Activated CD4-positive, alpha-beta T cell treated with anti-CD3 and anti-CD28 coated beads, Interleukin-2, amount 50 U/mL, for 48 hours (primary cell): ENCODE data around the gene DNAH1.
"Not testable (repeated sequence)": the region's sequence is repeated elsewhere in the genome, so short reads cannot be mapped to it uniquely, and the experiment has no call there.

Experiments used
- DNase-seq, 2 experiments: peaks; one replicate each; pipeline ENCODE4 v3.0.0-alpha.2; 2020

DNAH1 gene

GRCh38 chr3:52315977-52316764 is at the start of gene DNAH1:
Gene DNAH1, plus strand, starts transcription at chr3:52316319. Its CDS starts 6,124 bp downstream, at chr3:52322443.
- no peak for DNase-seq

GRCh38 chr3:52268036-52268435 is 48.1 kb upstream of the DNAH1 start:
- DNase-seq, result peak; percentile 56 to 61

- DNase-seq, result no peak
Observed at GRCh38 chr3:52269776-52270175, 46.3 kb upstream of the DNAH1 start.

DNA sequence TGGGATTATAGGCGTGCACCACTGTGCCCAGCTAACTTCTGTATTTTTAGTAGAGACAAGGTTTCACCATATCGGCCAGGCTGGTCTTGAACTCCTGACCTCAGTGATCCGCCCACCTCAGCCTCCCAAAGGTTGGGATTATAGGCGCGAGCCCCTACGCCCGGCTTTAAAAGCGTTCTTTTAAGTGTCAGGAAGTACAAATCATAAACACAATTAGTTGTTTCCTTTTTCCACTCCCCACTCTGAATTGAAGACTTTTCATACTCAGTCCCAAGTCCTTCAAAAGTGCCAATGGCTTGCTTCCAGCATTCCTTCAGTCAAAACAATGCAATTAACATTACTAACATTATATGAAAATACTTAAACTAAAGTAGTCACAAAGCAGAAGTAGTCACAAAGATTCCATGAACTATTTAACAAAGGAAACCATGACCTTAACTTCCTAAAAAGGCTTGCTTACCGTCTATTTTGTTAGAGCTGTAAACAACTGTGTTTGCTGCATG is 45.8 kb upstream of the DNAH1 start:
- no peak for DNase-seq

DNA sequence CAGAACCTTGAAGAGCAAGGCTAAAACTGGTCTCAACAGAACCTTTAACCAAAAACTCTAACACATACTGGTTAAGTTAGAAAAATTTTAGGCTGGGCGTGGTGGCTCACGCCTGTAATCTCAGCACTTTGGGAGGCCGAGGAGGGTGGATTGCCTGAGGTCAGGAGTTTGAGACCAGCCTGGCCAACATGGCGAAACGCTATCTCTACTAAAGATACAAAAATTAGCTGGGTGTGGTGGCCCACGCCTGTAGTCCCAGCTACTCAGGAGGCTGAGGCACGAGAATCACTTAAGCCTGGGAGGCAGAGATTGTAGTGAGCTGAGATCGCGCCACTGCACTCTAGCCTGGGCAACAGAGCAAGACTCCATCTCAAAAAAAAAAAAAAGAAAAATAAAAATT is 43.9 kb upstream of the DNAH1 start:
- not testable (repeated sequence) for DNase-seq

DNA sequence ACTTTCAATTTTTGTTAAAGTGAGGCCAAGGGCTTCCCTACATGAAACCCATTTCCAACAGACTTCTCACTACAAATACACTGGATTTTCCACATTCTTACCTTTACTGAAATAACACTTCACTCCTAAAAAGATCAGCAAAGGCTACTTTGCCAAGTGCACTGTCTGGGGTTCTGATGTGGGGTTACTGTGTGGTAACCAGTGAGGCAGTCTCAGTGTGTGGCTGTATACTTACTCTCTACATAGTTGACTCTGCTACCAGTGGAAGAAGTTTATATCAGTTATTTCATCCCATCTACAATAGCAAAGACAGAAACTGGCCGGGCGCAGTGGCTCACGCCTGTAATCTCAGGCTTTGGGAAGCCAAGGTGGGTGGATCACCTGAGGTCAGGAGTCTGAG is 43.3 kb upstream of the DNAH1 start:
- no peak for DNase-seq

DNA sequence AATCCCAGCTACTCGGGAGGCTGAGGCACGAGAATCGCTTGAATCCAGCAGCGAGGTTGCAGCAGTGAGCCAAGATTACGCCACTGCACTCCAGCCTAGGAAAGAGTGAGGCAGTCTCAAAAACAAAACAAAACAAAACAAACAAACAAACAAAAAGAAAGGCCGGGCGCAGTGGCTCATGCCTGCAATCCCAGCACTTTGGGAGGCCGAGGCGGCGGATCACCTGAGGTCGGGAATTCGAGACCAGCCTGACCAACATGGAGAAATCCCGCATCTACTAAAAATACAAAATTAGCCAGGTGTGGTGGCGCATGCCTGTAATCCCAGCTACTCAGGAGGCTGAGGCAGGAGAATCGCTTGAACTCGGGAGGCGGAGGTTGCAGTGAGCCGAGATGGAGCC is 41.3 kb upstream of the DNAH1 start:
- not testable (repeated sequence) for DNase-seq

- peak; percentile 85 to 89 for DNase-seq
Observed at GRCh38 chr3:52277071-52277964, 38.8 kb upstream of the DNAH1 start.

DNA sequence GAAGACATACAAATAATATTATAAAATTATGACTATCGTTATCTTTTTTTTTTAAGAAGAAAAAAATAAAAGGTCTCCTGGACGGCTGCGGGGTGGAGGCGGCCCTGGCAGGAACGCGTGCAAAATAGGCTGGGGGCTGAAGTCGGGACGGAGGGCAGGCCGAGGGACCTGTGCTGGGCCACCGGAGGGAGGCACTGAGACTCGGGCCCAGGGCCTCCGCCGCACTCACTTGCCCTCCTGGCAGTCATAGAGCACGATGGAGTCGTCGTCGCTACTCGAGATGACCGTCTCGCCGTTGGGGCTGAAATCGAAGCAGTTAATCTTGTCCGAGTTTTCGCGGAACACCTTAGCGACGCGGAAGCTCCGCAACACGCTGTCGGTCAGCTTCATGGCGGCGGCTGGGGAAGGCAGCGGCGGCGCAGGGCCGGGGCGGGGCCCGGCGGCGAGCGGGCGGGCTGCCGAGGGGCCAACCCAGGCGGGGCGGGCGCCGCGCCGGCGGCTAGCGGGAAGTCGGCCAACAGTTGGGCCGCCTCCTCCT is 38.1 kb upstream of the DNAH1 start:
- peak; percentile 64 to 70 for DNase-seq

GRCh38 chr3:52278510-52279069 is 37.5 kb upstream of the DNAH1 start, which contains the start of gene WDR82:
Gene WDR82, minus strand, starts transcription at chr3:52278649. Its CDS starts 288 bp downstream, at chr3:52278361.
- DNase-seq, result peak; percentile 98 to 99

- no peak for DNase-seq
Observed at GRCh38 chr3:52279596-52279995, 36.5 kb upstream of the DNAH1 start.

DNA sequence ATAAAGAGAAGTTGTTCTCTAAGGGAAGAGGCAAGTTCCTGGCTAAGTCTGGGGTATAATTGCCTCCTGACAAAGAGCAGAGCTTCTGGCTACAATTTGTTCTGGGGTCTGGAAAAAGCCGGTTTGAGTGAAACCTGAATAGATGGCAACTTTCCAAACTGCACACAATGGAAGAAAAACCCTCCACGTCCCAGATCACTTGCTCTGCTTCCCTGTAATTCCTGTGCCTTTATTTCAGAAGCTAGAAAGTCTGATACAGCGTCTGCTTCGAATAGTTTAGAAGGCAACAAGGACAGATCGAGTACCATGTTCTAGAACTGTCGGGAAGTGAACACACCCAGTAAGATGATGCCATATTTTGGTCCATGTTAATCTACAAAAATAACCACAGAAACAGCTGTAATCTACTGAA is 36.1 kb upstream of the DNAH1 start:
- DNase-seq, result no peak

GRCh38 chr3:52281981-52282801 is 33.9 kb upstream of the DNAH1 start:
- DNase-seq, result no peak

DNA sequence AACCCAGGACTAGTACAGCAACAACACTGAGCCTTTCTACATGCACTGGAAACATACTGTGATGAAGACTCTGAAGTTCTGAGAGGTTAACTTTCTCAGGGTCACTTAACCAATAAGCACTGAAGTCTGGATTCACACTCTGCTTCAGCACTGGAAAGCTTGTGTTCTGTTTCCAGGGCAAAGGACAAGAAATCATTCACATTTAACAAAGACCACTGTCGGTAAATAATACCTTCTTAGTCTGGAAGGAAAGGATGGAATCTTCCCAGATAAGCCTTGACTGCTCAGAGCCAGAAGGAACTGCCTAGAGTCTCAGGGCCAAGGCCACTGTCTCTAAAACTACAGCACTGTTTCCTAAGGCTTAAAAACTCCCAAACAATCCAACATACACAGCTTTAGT is 32.8 kb upstream of the DNAH1 start:
- no peak for DNase-seq

DNA sequence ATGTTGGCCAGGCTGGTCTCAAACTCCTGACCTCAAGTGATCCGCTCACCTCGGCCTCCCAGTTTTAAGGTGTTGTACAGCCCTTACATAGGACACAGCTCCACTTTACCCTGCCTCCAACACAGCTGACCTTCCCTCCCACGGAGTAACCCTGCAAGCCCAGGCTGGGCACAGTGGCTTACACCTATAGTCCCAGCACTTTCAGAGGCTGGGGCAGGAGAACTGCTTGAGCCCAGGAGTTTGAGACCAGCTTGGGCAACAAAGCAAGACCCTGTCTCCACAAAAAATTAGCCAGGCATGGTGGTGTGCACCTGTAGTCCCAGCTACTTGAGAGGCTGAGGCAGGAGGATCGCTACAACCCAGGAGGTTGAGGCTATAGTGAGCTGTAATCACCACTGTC is 32.1 kb upstream of the DNAH1 start:
- not testable (repeated sequence) for DNase-seq

- no peak for DNase-seq
Observed at GRCh38 chr3:52286777-52287110, 29.4 kb upstream of the DNAH1 start.

GRCh38 chr3:52288674-52289073 is 27.4 kb upstream of the DNAH1 start:
- no peak for DNase-seq

GRCh38 chr3:52289338-52289746 is 26.8 kb upstream of the DNAH1 start:
- no peak for DNase-seq

DNA sequence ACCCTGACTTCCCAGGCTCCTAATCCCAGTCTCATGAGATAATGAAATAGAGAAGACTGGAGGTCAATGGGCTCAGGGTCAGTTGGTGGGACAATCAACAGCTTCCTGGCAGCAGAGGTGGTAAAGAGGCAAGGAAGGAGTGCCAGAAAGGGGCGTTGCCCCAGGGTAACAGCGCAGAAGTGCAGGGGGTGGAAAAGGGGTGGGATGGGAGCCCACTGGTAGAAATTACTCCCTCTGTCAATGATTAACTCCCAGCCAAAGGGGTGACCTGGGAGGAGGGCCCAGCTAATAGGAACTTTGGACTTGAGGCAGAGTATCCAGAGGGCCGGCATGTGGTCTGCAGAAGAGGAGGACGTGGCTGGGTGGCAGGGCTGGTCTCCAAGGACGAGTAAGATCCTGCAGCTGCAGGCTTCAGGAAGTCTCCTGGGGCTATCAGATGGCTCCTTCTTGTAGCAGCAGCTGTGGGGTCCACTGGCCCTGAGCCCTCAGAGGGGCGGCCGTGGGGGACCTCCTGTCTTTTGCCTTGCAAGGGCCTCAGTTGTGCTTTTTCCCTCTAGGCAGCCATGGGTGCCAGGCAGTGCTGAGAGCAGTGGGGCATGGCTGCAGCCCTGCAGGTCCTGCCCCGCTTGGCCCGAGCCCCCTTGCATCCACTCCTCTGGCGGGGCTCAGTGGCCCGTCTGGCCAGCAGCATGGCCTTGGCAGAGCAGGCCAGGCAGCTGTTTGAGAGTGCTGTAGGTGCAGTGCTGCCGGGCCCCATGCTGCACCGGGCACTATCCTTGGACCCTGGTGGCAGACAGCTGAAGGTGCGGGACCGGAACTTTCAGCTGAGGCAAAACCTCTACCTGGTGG is 26.1 kb upstream of the DNAH1 start:
- no peak for DNase-seq

DNA sequence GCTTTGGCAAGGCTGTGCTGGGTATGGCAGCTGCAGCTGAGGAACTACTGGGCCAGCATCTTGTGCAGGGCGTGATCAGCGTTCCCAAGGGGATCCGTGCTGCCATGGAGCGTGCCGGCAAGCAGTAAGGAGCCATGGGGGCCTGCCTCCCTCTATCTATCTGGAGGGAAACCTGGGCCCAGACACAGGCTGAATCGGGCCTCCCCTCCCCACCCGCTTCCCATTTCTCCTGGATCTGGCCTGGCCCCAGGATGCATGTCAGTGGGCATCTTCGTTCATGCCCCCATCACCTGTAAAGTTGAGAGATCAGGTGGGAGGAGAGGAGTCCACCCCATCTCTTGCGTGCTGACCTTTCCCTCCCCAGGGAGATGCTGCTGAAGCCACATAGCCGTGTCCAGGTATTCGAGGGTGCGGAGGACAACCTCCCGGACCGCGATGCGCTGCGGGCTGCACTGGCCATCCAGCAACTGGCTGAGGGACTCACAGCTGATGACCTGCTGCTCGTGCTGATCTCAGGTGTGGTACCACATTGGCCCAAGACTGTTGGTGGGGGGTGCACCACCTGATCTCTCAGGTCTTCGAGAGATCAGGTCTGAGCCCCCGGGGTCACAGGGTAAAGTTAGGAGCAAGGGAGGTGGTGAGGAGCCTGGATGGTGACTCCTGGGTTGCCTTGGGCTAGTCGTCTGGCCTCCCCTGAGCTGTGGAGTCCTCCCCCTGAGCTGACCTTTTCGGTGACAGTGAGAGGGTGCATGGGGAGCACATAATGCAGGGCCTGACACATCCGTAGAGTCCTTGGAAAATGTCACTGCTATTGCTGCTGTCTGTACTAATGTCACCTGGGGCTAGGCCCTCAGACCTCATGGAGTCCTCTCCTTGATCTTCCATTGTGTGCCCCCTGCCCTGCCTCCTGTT is 25.3 kb upstream of the DNAH1 start:
- DNase-seq, result no peak
